ENCODE measurements around the gene ACSM2B.
"Not testable (repeated sequence)": the region's sequence is repeated elsewhere in the genome, so short reads cannot be mapped to it uniquely, and the experiment has no call there.

The ACSM2B gene, protein sequence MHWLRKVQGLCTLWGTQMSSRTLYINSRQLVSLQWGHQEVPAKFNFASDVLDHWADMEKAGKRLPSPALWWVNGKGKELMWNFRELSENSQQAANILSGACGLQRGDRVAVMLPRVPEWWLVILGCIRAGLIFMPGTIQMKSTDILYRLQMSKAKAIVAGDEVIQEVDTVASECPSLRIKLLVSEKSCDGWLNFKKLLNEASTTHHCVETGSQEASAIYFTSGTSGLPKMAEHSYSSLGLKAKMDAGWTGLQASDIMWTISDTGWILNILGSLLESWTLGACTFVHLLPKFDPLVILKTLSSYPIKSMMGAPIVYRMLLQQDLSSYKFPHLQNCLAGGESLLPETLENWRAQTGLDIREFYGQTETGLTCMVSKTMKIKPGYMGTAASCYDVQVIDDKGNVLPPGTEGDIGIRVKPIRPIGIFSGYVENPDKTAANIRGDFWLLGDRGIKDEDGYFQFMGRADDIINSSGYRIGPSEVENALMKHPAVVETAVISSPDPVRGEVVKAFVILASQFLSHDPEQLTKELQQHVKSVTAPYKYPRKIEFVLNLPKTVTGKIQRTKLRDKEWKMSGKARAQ

DNA sequence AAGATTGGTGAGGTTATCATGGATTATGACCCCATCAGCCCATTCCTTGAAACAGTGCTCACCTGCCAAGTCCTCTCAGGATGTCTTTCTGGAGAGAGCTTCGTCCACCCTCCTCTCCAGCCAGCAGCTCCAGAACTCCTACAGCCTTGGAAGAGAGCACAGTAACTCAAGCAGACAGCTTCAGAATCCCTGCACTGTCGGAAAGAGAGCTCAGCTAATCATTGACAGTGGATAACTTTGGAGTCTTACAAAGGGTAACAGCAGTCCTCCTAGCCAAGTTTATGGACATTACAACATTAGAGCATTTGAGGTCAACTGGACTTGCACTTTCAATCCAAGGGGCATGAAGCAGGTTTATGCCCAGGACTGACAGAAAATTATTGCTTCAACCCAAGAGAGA lies at the start of gene ACSM2B:
TSS of gene ACSM2B (minus strand) at position 223 of the 400 bp plus-strand sequence. CDS start 11,522 bp downstream, outside the sequence.
- DNase-seq (ENCODE audit: low read depth, low spot score); POLR2A ChIA-PET; CTCF ChIA-PET; H3K4me3 ChIP-seq (ENCODE audit: low read depth, low read length): not testable (repeated sequence)

DNA sequence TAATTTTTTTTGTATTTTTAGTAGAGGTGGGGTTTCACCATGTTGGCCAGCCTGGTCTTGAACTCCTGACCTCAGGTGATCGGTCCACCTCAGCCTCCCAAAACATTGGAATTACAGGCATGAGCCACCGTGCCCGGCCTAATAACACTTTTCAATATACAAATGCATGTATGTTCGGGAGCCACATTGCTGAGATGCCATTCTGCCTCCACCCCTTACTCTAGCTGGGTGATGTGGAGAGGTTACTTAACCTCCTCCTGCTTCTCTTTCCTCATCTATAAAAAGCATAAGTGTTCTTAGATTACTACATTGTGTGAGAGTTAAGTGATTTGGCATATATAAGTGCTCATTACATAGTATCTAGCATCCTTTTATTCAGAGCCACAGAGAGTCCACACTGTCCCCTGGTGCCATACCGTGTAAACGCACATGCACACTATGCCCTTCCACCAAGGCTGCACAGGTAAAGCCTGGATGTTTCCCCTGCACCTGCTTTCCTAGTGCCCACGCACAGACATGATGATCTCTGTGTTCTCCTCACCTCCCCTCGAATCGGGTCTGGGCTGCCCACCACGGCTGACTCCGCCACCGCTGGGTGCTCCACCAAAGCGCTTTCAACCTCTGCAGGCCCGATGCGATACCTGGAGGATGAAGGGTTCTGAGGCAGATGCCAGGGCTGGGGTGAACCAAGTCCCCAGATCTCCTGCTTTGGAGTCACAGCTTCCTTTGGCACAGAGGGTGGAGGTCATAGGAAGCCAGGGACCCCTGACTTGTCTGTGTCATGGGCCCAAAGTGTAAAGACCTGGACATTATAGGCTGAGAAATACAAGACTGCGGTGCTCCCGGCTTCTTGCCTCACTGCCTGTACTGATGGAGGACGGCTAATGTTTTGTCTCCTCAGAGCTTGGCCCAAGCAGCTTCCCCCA lies 49.0 kb upstream of the ACSM2B start:
- no peak overlapping the region for H3K4me3 ChIP-seq (ENCODE audit: low read depth, low read length)
- TF ChIP-seq, protein P1, sequence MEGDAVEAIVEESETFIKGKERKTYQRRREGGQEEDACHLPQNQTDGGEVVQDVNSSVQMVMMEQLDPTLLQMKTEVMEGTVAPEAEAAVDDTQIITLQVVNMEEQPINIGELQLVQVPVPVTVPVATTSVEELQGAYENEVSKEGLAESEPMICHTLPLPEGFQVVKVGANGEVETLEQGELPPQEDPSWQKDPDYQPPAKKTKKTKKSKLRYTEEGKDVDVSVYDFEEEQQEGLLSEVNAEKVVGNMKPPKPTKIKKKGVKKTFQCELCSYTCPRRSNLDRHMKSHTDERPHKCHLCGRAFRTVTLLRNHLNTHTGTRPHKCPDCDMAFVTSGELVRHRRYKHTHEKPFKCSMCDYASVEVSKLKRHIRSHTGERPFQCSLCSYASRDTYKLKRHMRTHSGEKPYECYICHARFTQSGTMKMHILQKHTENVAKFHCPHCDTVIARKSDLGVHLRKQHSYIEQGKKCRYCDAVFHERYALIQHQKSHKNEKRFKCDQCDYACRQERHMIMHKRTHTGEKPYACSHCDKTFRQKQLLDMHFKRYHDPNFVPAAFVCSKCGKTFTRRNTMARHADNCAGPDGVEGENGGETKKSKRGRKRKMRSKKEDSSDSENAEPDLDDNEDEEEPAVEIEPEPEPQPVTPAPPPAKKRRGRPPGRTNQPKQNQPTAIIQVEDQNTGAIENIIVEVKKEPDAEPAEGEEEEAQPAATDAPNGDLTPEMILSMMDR (IDR thresholded peaks at IDR 0.05; ENCODE audit: insufficient read depth, low read length, missing control alignments), result no peak
- ChIA-PET POLR2A (no interaction called here), CTCF (no interaction called here)
- DNase-seq (ENCODE audit: low read depth, low spot score), result no peak

DNA sequence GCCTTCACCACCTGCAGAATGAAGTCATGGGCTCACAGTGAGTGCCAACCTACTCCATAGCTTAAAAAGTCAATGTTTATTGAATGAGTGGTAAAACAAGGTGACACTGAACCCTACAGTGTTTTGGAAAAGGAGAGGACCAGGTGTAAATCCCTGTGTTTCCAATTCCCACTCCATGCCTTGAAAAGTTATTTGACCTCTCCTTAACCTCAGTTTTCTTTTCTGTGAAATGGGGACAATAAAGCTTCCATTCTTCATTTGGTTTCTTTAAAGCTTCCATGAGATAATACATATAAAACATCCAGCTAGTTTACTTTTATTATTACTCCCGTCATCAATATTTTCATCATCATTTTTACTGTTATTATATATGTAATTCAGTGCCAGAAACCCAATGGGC lies 48.0 kb upstream of the ACSM2B start:
- ChIA-PET POLR2A (no interaction called here), CTCF (no interaction called here)
- TF ChIP-seq, protein P1 (IDR thresholded peaks at IDR 0.05; ENCODE audit: insufficient read depth, low read length, missing control alignments), result no peak
- H3K4me3 ChIP-seq (ENCODE audit: low read depth, low read length), result no peak overlapping the region
- no peak for DNase-seq (ENCODE audit: low read depth, low spot score)

DNA sequence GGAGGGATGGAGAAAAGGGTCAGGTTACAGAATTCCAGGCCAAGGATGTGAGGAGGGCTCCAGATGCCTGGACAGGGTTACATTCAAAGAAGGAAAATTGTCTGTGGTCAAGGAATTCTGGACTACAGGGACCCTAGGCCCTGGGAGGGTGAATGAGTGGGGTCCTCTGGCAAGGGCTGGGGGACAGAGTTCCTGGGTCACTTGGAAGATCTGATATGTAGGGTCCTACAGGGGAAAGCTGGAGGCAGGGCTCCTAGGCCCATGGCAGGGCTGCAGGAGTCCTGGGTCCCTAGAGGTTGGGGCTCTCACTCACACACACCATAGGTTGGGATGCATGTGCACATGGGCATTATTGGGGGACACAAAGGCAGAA lies 46.3 kb upstream of the ACSM2B start:
- ChIA-PET POLR2A (no interaction called here), CTCF (no interaction called here)
- DNase-seq (ENCODE audit: low read depth, low spot score), result no peak
- no peak overlapping the region for H3K4me3 ChIP-seq (ENCODE audit: low read depth, low read length)
- TF ChIP-seq, protein P1 (IDR thresholded peaks at IDR 0.05; ENCODE audit: insufficient read depth, low read length, missing control alignments), result no peak

DNA sequence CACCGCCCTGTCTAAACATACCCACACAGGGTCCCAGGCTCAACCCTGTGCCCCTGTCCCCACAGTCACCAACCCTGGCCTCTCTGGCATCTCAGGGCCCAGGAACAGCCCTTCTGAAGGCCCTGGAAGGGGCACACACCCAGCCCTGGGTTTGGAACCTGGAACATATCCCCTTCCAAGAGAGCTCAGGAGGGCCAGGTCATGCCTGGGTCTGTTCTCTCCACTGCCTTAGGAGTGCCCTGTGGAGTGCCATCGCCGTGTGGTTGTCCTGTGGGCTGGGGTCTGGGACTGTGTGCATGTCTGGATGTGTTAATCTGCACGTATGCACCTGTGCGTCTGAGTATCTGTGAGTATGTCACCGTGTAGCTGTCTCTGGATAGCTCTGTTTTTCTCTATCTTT lies 45.2 kb upstream of the ACSM2B start:
- H3K4me3 ChIP-seq (ENCODE audit: low read depth, low read length), result no peak overlapping the region
- POLR2A ChIA-PET, result no interaction called here
- TF ChIP-seq, protein P1 (IDR thresholded peaks at IDR 0.05; ENCODE audit: insufficient read depth, low read length, missing control alignments), result no peak
- no peak for DNase-seq (ENCODE audit: low read depth, low spot score)
- CTCF ChIA-PET, result no interaction called here

DNA sequence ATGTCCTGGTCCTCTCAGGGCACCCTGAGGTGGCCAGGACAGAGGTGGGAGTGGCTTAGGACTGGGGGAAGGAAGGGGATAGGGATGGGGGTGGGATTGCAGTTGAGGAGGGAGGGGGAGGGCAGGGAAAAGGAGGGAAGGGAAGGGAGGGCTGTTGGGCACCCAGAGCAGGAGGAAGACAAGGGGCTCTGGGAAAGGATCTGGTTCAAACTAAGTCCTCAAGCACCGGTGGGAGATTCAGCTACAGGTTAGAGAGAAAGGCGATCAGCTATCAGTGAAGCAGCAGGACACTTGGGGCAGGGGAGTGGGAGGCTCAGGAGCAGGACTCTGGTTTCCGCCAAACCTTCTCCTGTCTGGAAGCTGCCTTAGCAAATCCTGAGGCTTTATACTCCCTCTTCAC lies 44.6 kb upstream of the ACSM2B start:
- H3K4me3 ChIP-seq (ENCODE audit: low read depth, low read length), result no peak overlapping the region
- TF ChIP-seq, protein P1 (IDR thresholded peaks at IDR 0.05; ENCODE audit: insufficient read depth, low read length, missing control alignments), result no peak
- no peak for DNase-seq (ENCODE audit: low read depth, low spot score)
- POLR2A ChIA-PET, result no interaction called here
- CTCF ChIA-PET, result no interaction called here

Data from AG04449 (cell line).